ENCODE results near the gene GRIA1.

Gene GRIA1

DNA sequence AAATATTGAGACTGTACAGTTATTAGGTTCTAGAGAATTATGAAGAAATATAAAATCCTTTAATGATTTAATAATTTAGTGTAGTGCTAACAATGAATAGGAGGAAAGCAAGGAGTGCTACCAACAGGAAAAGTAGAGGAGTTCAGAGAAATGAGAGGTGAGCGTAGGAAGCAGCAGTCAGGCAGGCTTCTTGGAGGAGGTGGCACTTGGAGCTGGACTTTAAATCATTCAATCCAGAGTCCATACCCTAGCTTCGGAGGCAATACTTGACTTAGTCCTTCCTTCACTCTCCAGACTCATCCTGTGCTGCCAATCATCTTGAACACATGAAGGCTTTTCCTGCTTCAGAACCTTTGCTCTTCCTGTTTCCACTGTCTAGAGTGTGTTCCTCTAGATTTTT, 254.3 kb downstream of the GRIA1 start:
- no peak for DNase-seq

DNA sequence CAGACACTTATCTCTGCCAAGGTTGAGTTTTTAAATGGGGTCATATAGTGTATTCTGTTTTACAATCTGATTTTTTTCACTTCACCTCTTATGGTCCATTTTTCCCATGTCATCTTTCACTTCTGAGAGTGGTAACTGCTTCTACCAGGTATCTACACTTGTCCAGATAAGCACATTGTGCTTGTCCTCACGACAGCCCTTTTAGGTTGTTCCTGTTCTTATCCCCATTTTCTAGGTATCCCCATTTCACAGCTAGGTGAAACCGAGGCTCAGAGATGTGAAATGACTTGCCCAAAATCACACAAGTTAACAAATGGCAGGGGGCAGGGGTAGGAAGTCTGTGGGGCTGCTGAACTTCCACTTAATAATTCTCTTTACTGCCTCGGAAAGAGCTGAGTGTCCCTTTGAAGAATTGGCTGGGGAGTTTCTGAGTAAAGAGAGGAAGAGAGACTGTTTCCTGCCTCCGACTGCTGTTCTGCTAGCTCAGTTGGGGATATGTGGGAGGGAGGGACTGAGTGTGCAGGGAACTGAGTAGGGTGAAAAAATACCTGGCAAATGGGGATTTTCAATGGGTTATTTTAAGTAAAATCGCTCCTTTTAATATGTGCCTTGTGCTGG, 255.4 kb downstream of the GRIA1 start:
- DNase-seq = no peak

DNA sequence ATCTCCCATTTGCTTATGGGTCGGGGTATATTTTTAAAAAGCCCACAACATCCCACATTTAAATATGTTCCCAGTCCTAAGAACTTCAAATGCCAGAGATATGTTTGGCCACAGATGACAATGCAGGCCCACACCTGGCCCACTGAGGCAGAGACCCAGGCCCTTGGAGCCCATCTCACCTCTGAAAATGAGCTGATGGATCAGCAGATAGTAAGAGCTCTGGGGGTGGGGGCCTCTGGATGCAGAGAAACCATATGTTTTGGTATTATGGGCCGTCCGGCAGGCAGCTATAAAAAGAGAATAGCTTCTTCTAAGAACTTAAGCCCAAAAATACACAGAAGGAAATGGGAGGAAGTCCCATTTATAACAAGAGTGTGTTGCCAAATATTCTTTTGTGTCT, 256.0 kb downstream of the GRIA1 start:
- no peak for DNase-seq

DNA sequence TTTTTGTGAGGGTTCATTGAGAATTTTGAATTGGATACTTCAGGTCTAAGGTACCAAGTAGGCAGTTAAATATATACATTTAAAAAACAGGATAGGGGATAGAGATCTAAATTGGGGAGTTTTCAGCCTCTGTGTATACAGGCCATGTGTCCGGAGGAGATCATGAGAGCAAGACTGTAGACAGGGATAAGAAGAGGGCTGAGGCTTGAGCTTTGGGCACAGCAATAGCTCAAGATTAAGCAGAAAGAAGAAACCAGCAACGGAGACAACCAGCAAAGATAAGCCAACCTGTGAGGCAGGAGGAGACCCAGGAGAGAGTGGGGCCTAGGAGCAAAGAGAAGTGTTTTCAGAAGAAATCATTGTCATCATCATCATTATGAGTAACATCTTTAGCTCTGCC, 258.4 kb downstream of the GRIA1 start:
- DNase-seq = no peak

DNA sequence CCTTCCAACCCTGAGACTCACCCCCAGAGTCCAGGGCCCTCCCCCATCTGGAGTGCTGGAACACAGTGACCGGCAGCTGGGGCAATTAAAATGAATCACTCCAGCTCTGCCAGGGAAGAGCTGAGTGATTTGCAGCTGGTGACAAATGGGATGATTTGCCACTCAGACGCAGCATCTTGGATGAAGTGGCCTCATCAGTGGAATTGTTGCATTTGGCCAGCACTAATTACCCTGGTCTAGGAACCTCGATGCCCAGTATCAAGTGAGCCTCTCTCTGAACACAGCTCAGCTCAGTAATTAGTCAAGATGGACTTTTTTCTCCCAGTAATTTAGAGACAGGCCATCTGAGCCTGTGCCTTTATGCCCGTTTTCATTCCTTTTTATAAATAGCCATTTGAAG, 259.5 kb downstream of the GRIA1 start:
- DNase-seq = peak; percentile 44

DNA sequence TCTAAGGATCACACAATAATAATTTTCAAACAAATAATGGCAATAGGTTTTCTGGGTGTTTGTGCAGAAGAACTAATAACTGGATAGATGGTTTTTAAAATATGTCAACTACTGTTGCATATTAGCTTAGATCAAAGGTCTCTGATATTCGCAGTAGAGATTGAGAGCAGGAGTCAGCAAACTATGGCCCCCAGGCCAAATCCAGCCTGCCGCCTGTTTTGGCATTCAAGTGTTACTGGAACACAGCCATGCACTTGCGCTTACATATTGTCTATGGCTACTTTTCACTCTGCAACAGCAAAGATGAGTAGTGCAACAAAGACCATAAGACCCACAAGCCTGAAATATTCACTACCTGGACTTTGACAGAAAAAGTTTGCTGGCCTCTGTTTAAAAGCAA, 260.8 kb downstream of the GRIA1 start:
- no peak for DNase-seq

DNA sequence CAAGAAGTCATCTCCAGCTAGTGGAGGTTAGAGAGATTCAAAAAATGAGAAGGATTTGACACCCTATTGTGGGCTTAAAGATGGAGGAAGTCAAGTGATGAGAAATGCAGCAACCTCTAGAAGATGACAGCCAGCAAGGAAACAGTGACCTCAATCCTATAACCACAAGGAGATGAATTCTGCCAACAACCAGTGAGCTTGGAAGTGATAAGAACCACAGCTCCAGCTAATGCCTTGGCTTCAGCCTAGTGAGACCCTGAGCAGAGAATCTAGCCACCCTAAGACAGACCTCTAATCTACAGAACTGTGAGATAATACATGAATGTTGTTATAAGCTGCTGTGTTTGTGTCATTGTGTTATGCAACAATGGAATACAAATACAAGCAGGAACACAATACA, 262.4 kb downstream of the GRIA1 start:
- no peak for DNase-seq

DNA sequence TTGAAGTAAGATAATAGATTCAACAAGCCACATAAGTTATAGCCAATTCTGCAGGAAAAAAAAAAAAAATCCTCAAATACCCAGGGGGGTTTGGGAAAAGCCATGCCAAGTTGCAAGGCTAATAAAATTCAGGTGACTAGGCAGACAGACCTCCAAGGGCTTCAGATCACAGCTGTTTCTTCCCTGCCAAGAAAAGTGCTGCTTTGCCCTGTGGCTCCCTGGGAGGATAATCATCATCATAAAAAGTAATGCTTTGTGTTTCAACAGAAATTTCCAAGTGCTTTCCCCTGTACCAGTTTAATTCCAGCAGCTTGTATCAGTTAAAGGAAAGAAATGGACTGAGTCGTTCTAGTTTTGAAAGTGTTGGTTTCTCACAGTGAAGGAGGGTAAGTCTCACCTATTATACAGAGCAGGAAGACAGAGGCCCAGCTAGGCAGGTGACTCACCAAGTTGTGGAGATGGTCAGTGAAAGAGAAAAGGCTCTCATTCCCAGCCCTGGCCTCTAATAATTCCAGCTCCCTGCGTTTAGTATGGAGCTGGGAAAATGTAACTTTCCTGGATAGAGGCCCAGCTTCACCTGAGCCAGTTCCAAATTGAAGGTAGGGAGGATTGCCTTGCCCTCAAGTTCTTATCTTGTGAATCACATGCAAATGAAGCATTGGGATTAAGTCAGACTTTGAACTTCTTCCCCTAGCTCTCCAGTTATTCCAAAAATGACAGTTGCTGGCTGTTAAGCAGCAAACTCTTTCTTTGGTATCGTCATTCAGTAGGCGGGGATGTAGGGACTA, 263.4 kb downstream of the GRIA1 start:
- peak; percentile 2 for DNase-seq

DNA sequence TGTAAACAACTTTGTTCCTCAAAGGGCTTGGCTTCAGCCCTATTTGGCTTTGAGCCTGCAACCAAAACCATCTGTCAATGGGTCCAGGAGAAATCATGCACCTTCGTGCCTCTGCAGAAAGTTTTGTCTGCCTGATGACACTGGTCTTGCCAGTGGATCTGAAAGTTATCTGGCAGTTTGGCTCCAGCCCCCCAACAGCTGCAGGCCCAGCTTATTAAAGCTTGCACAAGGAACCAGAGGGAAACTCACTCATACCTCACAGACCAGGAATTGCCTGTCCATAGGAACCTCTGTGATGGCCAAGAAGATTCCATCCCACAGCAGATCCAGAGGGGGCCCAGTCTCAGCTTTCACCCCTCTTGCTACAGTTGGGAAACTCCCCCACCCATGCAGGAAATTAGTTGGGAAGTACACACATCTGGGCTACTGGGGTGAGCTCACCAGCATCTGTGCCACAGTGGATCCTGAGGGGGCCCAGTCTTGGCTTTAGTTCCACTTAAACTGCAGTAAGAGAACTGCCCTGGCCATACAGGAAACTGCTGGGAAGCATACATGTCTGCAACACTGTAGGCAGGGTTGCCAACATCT, 265.5 kb downstream of the GRIA1 start:
- no peak for DNase-seq

DNA sequence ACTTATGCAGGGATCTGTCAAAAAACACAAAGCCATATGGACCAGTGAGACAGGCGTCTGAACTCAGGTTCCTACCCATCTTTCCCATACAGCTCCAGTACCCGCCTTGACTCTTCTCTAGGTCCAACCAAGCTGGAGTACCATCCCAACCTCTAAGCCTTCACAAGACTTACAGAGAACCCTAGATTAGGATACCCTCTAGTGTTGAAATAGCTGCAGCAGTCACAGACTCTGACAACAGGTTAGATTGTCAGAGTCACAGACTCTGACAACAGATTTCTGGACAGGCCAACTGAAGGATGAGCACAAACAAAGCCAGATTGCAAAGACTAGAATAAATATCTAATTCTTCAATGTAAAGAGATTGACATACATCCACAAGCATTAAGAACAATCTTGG, 266.1 kb downstream of the GRIA1 start:
- DNase-seq = no peak

DNA sequence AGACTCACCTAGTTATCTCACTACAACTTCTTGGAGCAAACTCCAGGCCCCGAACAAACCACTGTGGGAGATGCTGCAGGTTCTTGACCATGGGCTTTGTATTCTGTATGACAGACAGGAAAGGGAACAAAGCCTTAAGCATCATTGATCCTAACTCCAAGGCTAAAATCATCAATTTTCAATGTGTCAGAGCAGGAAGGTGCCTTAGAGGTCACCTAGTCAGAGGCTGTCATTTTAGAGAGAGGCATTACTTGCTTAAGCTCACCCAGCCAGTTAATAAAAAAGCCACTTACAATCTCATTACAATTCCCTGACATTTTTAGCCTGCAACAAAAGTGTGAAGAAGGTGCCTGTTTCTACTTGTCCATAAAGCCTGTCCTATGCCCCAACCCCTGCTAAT, 275.5 kb downstream of the GRIA1 start:
- DNase-seq = no peak

DNA sequence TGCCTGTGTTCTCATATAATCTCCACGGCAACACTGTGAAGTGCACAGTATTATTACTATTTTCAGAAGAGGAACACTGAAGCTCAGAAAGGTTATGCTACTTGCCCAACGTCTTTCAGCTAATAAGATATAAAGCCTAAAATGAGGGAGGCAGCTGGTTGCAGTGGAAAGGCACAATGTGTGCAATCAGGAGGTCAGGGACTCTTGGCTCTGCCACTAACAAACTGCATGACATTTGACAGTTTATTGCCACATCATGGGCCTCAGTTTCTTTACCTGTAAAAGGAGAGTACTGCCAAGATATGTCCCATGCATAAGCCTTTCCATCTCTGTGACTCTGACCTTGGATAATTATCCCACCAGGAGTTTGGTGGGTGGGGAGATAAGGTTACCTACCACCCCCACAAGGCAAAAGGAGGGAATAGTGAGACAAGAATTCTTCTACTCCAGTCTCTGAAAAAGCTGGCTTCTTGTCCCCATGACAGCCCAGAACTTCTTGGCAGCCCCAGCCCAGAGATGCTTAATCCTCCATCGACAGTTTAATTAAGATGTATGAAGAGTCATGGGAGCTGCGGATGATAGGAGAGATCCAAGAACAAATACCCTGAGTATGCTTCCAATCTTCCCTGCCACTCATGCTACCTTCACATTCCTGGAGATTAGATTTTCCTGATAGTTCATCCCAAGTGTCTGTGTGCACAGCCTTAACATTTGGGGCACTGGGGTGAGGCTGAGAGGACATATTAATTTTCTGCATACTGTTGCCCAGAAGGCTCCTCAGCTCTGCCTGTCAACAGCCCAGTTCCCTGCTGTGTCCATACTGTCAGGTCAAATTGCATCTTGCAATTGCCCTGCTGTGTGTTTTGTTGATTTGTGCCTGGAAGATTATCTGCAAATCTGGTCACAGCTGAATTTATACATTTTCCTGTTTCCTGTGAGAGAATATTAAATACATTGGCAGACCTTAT, 277.0 kb downstream of the GRIA1 start:
- DNase-seq = peak; percentile 30

DNA sequence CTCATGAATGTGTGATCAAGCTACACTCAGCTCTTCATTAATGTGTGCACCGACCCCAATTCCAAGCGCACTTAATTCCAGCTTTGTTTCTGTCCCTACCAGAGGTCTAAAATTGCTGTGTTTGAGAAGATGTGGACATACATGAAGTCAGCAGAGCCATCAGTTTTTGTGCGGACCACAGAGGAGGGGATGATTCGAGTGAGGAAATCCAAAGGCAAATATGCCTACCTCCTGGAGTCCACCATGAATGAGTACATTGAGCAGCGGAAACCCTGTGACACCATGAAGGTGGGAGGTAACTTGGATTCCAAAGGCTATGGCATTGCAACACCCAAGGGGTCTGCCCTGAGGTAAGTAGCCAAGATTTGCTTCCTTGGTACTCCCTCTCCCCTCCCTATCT, 279.6 kb downstream of the GRIA1 start:
- DNase-seq = no peak

DNA sequence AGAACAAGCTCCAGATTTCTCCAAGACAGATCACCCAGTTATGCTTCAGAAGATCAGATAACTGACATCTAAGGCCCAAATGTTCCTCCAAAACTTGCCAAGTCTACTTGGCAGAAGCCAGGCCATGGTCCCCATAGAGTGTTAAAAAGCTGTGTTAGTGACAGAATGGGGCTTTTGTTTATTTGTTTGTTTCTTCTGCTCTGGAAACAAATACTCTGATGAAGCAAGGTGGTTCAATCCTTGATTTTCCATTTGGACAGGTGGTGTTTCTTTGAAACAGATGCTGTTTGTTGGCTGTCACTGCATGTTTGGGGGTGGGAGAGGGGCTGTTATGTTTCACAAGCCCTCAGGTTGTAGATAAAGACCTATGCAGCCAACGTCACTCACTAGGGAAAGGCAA, 284.2 kb downstream of the GRIA1 start:
- DNase-seq = no peak

DNA sequence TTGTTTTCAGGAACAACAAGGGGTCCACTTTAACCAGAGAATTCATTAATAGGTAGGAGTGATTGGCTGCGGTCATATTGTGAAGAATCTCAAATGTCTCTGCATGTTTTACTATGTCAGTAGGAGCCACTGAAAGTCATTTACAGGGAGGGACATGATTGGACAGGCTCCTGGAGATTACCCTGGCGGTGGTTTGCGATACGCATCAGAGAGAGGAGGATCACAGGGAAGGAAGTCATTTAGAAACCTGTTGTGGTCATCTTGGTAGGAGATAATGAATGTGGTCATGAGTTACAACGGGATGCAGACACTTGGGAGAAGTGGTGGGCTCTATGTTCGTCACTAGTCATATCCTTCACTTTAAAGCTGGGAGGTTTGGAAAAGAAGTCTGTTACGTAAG, 285.5 kb downstream of the GRIA1 start:
- no peak for DNase-seq

DNA sequence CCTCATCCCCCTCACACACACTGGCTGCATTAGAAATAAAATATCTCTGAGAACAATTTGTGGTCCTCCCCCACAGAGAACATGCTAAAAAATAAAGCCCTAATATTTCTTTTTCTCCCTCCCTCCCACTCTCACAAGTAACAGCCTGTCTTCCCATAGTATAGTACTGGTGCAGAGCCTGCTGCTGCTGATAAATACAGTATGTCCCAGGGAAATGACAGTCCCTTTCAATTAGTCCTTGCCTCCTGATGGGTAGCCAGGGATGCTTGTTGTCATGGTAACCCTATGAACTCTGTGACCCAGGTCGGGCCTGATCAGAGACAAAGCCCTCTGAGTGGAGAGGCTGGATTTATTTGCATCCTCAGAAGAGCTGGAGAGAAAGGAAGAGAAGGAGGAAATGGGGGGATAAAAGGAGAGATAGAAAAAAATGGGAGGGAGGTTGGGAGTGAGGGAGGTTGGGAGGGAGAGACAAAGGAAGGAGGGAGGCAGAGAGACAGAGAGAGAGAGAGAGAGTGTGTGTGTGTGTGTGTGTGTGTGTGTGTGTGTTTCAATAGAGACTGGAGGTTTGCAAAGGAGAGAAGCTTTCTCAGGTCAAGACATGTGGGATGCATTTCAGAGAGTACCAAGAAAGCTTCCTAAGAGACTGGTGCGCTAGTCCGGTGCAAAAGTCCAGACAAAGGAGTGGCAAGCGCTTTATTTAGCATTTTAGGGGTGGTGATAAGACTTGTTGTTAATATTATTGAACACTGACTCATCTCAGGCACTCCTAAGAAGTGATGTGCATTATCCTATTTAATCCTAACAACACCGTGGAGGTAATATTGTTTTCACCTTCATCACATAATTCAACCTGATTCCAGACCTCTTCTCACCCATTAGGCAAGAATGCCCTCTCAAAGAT, 287.5 kb downstream of the GRIA1 start:
- peak; percentile 64 for DNase-seq

DNA sequence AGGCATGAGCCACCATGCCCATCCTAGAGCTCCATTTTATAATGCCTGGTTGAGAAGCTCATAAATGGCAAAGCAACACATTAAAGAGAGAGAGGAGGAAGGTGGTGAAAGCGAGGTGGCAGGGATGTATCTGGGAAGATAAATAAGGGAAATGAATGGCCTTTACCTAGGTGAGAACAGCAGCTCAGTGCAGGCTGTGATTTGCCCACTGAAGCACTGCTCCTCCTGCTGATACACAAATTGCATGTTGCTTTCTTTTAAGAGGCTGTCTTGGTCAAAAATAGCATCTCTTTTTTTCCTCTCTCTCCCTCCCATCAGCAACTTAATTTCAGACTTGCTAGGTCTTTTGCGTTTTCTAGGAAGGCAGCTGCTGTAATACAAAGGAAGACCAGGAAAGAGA, 289.4 kb downstream of the GRIA1 start:
- DNase-seq = no peak

DNA sequence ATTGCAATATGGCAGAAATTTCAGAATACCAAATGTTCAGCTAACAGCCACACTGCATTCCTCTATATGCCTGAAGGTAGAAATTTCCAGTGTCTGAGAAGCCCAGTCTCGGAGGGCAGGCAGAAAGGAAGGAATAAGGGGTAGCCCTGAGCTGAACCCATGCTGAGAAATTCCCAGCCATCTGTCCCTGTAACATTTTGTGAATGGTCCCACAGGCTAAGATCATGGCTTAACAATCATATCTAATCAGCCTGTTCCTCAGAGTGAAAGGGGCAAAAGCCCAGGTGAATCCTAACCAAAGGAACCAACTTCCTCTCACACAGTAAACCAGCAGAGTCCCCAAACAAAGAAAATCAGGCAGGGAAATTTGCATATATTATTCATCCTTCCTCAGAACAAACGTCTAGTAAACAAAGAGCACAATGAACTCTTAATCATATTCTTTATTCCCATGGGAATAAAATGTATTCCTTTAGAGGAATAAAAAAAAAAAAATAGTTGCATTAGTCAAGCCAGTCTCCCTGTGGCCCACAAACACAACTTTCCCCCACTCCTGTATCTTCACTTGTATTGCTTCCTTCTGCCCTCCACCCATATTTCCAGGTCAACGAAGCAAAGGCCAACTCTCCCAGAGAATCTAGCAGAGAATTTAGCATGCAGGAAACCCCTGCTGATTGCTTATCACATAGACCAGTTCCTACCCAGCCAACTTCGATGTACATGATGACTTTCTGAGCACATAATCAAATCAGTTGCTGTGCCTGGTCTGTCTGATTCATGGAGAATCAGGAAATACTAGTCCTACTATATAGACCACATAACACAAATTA, 290.6 kb downstream of the GRIA1 start:
- no peak for DNase-seq

DNA sequence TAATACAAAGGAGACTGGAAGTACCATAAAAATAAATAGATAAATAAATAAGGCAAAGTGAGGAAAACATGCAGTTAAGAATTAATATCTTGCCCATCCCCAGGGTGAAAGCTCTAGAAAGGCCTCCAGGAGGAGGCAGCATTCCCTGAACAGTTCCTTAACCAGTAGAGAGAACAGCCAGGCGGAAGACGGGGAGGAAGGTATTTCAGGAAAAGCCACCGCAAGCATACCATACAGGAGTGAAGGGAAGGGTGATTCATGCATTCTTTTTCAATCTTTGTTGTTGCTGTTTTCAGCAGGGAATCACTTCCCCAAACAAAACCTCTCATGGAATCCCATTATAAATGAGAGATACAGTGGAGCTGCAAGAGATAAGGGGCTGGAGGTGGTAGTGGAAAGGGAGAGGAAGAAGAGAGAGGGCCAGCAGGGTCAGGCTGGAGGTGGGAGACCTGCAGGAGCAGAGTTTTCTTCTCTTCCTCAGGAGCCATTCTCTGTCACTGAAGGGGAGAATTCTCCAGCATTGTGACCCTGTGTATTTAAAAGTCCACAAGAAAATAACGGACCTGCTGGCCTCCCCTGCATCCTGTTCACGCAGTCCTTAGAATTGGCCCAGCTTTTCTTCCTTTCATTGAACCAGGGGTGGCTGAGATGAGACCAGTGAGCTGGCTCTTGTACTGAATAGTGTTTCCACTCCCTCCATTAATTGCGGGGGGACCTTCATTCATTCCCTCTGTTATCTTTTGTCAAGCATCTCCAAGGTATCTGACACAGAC, 292.3 kb downstream of the GRIA1 start:
- no peak for DNase-seq

DNA sequence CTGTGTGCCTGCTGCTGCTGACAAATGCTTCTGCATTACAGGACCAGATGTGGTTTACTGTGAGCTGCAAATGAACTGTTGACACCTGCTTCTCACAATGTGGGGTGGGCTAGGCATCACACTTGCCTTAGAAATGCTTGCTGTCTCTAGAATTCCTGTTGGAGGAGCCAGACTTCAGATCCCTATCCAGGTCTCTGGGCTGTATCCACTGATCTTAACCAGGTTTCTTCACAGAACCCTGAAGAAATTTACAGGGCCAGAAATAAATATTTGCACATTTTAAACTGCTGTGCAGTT, 292.8 kb downstream of the GRIA1 start:
- no peak for DNase-seq

DNA sequence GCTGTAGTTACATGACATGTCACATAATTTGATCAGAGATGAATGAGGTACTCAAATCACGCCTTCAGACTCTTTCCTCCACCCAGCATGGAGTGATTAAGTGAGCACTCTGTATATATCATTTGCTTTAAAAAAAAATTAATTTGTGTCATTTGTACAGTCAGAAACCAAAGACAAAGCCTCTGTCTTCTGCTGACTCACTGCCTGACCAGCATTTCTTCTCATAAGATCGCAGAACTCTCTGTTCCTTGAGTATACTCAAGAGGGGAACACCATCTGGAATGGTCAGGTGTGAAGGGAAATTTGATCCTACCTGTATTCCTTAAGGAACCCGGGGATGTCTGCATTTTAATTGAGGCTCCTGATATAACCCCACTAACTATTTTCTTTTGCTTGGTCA, 293.8 kb downstream of the GRIA1 start:
- no peak for DNase-seq

All from NCI-H146 (cell line).